WERI-Rb-1 (cell line): ENCODE results near the gene ACTR5.

Experiments used
- DNase-seq: peaks from one replicate; pipeline ENCODE4 v3.0.0-alpha.2; 2020
- H3K27ac ChIP-seq: fragments of 250-450 bp; sonication (Bioruptor Pico); 2 replicates; pipeline ENCODE4 v1.5.1; 2020; ENCODE audit warnings: mild to moderate bottlenecking, moderate library complexity
- H3K27me3 ChIP-seq: fragments of 250-450 bp; sonication (Bioruptor Pico); 2 replicates; pipeline ENCODE4 v1.5.1; 2021; ENCODE audit warnings: mild to moderate bottlenecking, low read depth, moderate library complexity; ENCODE audit not compliant: insufficient read depth, severe bottlenecking
- H3K36me3 ChIP-seq: fragments of 250-450 bp; sonication (Bioruptor Pico); 2 replicates; pipeline ENCODE4 v1.5.1; 2020; ENCODE audit warnings: mild to moderate bottlenecking, moderate library complexity
- H3K4me3 ChIP-seq: 2 replicates; pipeline ENCODE4 v1.5.1; 2011; ENCODE audit warnings: low read depth, mild to moderate bottlenecking, control low read depth, low read length
- H3K9me3 ChIP-seq: fragments of 250-450 bp; sonication (Bioruptor Pico); 2 replicates; pipeline ENCODE4 v1.5.1; 2021; ENCODE audit warnings: mild to moderate bottlenecking, moderate library complexity; ENCODE audit not compliant: severe bottlenecking
- TF ChIP-seq, protein P1 (sequence below): IDR thresholded peaks from 2 replicates; pipeline ENCODE4 v1.5.1; 2011; ENCODE audit warnings: low read depth, mild to moderate bottlenecking, control low read depth, inconsistent platforms, low read length

Gene ACTR5

DNA sequence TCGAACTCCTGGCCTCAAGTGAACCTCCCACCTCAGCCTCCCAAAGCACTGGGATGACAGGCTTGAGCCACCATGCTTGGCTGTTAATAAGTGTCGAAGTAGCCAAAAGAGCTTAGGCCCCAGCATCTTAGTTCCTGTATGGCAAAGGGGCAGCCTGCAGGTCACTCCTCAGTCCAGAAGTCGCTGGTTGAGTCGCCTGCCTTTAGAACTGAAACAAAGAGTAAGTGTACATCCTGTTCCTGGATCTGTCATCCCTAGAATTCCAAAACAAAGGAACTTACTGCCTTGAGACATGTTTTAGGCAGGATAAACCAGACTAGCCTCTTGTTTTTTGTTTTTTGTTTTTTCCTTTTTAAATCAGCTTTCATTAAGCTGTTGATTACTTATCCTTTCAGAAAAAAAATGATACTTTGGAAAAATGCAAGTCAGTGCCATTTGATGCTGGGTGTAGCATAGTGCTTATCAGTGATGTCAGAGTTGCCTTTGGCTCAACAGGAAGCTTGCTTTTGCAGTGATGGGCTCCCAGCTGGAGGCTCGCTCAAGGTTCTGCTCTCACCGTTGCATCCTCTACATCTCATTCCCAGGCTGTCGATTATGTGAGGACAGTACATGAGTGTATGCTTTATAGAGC lies 9.0 kb downstream of the ACTR5 start:
- DNase-seq, result no peak
- TF ChIP-seq, protein P1, sequence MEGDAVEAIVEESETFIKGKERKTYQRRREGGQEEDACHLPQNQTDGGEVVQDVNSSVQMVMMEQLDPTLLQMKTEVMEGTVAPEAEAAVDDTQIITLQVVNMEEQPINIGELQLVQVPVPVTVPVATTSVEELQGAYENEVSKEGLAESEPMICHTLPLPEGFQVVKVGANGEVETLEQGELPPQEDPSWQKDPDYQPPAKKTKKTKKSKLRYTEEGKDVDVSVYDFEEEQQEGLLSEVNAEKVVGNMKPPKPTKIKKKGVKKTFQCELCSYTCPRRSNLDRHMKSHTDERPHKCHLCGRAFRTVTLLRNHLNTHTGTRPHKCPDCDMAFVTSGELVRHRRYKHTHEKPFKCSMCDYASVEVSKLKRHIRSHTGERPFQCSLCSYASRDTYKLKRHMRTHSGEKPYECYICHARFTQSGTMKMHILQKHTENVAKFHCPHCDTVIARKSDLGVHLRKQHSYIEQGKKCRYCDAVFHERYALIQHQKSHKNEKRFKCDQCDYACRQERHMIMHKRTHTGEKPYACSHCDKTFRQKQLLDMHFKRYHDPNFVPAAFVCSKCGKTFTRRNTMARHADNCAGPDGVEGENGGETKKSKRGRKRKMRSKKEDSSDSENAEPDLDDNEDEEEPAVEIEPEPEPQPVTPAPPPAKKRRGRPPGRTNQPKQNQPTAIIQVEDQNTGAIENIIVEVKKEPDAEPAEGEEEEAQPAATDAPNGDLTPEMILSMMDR, result no peak
- Histone ChIP-seq H3K27ac (no peak overlapping the region), H3K9me3 (no peaks in the 10 kb centered on the region), H3K27me3 (no peaks in the 10 kb centered on the region), H3K36me3 (peaks cover 63% of the 10 kb centered on the region), H3K4me3 (no peak overlapping the region)

DNA sequence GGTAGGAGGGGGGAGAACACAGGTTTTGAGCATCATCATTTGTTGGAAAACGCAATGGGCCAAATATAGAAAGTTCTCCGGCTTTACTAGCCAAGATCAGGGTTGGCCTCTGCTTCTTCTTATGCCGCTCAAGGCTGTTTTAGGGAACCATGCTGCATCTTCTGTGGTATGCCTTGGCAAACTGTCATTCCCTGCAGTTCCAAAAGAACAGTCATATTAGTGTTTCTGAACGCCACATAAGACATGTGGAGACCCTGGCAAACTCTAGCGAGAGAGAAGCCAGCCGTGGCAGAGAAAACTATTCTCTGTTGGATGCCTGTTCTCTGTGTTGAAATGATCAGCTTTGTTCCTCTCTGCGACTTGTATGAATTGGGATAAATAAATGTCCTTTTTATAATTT lies 10.8 kb downstream of the ACTR5 start:
- no peak overlapping the region for H3K4me3 ChIP-seq
- H3K27me3 ChIP-seq, result no peaks in the 10 kb centered on the region
- peaks cover 69% of the 10 kb centered on the region for H3K36me3 ChIP-seq
- H3K9me3 ChIP-seq, result no peaks in the 10 kb centered on the region
- H3K27ac ChIP-seq, result no peak overlapping the region
- no peak for DNase-seq
- TF ChIP-seq, protein P1, result no peak

- TF ChIP-seq, protein P1, result no peak
- Histone ChIP-seq H3K27ac (no peak overlapping the region), H3K9me3 (no peaks in the 10 kb centered on the region), H3K27me3 (no peaks in the 10 kb centered on the region), H3K36me3 (peaks cover 68% of the 10 kb centered on the region), H3K4me3 (no peak overlapping the region)
- no peak for DNase-seq
These were observed 12.7 kb downstream of the ACTR5 start for GRCh38 chr20:38760978-38761377.

- H3K36me3 ChIP-seq, result peaks cover 61% of the 10 kb centered on the region
- no peaks in the 10 kb centered on the region for H3K9me3 ChIP-seq
- no peak for DNase-seq
- H3K27ac ChIP-seq, result no peak overlapping the region
- no peak overlapping the region for H3K4me3 ChIP-seq
- TF ChIP-seq, protein P1, result no peak
- no peaks in the 10 kb centered on the region for H3K27me3 ChIP-seq
These were observed 13.9 kb downstream of the ACTR5 start for GRCh38 chr20:38762174-38762573.

DNA sequence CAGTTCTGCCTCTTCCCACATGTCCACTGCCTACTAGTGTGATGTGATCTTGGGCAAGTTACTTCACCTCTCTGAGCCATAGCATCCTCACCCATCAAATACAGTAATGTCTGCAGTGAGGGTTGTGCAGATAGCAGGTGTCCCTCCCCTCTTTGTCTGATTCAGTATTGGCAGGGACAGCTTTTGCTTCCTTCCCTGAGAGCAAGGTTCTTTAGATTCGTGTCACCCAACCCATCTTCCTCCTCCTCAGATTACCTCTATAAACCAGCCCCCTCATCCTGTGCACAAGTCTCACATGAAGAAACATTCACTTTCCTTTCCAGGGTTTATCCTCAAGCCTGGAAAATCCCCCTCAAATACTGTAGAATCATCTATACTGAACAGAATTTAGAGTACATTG lies 15.4 kb downstream of the ACTR5 start:
- TF ChIP-seq, protein P1, result no peak
- no peak for DNase-seq
- Histone ChIP-seq H3K27me3 (no peaks in the 10 kb centered on the region), H3K36me3 (peaks cover 58% of the 10 kb centered on the region), H3K4me3 (no peak overlapping the region), H3K9me3 (no peaks in the 10 kb centered on the region), H3K27ac (no peak overlapping the region)
